HG02571 (cell line): Measurements from ENCODE around the gene COPS2.
A peak's percentile ranks its signal among the peaks of the same experiment; 100 is the strongest.

Experiments
- ATAC-seq: cut with Tn5 transposase; IDR thresholded peaks from one replicate; pipeline ENCODE4 v1.9.1; 2021; ENCODE audit warnings: mild to moderate bottlenecking, moderate library complexity; ENCODE audit not compliant: unreplicated experiment

The COPS2 gene

DNA sequence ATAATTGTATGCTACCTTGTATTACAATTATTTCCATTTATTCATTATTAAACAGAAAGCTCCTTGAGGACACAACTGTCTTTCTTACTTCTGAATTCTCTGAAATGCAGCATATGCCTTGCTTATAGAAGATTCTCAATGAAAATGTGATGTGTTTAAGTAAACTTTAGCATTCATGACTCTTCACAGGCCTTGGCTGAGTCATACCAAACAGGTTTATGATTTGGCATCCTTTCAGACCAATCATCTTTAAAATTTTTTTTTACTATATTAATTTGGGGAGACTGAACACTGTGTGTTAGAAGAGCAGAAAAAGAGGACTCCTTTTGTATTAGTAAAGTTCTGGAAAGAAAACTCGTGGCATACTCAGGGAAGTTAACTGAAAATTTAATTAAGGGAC lies 8.3 kb upstream of the COPS2 start:
- ATAC-seq = no peak

DNA sequence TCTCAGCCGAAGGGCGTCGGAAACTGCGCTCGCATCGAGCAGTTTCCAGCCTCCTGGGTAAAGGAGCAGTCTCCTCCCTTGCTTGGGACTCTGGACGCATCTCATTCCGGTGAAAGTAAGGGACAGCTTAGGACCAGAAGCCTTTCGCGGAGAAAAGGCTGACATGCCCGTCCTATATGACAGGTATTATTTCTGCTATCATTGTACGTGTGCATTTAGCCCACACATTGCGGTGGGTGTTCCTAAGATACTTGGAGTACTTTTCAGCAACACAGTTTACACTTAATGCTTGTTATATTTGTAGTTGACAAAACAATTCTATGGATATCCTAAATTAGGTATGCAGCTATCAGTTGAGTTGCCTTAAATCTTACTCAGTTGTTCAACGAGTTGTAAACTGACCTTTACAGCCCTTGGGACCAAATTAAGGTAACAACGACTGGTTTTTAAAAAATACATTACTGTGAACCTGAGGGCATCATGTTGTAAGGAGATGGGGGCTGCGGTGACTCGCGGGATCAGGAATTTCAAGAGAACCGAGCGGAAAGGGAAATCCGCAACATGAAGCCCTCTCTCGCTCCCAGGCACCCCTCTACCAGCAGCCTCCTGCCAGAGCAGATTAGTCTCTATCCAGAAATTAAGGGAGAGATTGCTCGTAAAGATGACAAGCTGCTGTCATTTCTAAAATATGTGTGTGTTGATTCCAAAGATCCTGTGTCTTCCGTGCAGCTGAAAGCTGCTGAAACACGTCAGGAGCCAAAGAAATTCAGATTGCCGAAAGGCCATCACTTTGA lies 632 bp upstream of the COPS2 start:
- ATAC-seq = peak; percentile 18

DNA sequence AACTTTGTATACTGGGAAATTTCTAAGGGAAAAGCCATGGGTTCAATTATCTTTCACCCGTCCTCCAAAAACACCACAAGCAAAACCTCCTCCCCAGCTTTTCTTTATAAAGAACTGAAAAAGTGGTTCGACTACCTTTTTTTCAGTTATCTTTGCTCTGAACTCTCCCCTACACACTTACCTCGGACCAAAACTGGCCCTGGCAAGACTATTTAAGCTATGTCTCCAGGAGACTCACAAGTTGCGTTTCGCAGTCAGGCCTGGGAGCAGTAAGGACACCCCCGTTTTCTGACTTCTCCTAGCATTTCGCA lies 645 bp downstream of the COPS2 start:
- no peak for ATAC-seq

DNA sequence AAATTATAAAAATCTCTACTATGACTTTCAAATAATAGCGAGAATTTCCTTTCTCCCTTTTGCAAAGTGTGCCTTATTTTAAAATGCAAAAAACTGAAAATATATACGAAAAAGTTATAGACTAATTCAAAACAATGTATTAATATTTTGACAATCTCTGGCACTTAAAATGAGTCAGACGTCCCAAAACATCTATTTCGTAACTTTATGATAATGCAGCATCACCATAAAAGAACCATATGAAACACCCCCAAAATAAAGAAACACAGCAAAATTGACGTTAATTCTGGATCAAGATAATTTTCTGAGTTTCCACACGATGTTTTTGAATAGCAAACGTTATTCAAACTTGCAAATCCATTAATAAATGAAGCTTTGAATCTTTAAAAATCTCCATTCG lies 1.0 kb downstream of the COPS2 start:
- no peak for ATAC-seq

DNA sequence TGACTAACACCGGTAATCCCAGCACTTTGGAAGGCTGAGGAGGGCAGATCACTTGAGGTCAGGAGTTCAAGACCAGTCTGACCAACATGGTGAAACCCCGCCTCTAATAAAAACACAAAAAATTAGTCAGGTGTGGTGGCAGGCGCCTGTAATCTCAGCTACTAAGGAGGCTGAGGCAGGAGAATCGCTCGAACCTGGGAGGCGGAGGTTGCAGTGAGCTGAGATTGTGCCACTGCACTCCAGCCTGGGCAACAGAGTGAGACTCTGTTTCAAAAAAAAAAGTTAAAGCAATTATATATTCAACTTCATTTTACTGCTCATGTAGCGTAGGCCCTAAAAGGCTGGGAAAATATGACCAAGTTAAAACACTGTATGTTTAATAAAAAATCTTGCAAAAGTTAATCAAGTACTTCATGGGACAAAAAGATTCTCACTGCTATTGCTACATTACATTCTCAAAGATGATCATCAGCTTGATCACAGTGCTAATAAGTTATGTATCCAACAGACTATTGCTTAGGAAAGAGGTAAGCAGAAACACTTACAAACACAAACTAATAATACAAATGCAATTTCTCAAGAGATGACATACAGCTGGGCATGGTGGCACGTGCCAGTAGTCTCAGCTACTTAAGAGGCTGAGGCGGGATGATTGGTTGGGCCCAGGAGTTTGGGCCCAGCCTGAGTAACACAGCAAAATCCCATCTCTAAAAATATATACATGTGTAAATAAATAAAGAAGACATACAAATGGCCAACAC lies 2.7 kb downstream of the COPS2 start:
- no peak for ATAC-seq

DNA sequence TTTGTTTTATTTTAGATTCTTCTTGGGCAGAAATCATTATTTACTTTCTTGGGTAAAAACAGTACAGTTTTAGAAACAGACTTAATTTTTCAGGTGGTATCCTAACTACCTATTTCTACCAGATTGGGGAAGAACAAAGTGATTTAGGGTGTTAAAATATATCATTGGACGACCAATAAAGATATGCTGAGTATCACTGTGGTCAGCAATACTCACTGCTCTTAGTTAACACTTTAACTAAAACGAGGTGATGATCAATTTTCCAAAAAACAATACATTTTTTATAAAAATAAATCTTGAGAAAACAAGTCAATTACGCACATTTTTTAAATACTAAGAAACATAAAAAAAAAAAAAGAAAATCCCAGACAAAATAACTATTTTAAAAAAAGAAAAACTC lies 3.6 kb downstream of the COPS2 start:
- ATAC-seq = no peak

DNA sequence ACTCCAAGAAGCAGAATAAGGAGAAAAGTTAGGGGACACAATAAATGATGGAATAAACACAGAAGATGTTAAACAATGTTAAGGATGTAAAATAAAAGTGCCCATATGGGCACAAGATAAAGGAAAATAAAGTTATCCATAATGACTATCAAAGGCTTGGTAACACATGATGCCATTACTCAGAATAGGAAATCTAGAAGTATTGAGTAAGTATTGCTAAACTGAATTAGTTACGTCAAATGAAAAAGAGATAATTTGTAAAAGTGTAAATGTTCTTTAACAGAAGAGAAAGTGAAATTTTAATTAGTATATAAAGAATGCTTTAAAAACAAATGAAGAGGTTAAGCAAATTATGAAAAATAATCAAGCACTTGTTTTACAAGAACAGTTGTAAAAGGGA lies 6.7 kb downstream of the COPS2 start:
- no peak for ATAC-seq

DNA sequence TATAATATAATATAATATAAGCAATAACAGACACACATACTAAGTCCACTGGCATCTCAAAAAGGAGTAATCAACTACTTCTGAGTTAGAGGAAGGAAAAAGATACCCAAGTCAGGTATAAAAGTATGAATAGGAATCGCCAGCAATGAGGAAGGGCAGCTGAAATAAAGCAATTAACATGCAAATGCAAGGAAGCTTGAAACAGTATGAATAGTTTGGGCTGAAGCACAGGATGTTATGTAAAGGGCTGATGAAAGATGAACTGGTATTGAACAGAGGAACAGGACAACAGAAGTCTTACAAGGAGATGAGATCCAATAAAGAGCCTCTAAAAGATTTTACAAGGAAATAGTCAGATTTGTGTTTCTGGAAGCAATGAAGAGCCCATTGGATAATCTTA lies 7.1 kb downstream of the COPS2 start:
- ATAC-seq = no peak

DNA sequence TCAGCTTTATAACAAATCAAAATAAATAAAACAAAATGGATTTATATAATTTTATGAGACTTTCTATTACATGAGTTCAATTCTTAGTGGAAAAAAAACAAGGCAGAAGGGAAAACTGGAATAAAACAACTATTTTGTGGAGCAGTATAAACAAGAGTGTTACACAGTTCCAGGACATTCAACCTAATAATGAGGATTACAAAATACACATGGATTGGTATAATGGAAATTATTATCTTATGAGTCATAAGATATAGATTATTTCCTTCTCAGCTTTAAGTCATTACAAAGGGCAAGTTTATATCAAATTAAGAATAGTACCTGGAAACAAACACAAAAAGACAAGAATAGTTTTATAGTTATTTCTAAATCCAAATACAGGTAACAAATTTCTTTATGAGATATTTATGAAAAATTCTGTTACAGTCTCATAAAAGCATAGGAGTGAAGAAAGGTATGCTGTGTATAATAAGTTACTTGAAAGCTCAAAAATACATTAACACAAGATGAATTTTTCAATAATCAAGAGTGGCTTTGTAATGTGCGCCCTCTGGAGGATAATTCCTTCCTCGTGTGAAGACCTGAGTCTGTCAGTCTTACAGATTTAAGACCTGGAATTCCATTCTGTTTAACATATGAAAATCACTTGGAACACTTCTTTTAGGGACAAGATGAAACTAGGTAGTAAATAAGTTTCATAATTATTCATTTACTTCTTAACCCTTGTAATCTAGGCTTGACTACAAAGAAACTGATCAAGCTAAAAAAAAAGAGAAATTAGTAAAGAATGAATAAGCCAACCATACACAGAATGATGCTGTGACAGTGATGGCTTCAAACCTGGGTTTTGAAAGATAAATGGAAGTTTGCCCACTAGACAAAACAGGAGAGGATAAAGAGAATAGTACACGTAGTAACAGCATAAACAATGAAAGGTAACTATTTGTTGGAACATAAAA lies 9.5 kb downstream of the COPS2 start:
- no peak for ATAC-seq

DNA sequence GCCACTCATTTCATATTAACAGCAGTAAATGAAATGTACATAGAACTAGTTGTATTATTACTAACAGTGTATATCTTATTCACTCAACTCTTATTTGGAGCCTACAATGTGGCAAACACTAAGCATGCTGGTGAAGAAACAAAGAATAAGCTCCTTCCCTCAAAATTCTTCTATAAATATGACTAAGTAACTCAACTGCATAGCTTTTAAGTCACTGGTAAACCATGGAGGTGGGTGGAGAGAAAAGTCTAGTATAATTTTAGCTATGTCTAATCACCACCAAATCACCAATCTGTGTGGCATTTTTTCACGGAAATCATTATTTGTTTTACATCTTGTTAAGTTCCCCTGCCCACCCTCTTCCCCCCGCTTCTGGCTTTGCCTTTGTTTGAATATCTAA lies 17.5 kb downstream of the COPS2 start:
- ATAC-seq = no peak

DNA sequence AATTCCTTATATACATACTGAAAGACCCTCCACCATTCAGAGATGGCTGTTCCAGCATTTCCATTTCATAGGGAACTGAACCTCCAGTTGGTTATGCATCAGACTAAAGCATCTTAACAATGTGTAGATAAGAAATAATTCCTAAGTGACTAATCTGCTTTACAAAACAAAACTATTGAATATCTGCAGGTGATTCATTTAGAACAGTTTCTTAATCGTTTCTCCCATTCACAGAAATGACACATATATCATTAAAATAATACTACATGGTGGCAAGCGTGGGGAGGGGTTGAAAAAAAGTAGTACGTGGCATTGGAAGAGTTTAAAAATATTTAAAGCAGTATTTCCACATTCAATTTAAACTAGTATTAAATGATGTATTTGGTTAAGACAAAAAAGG lies 19.5 kb downstream of the COPS2 start:
- ATAC-seq = no peak

DNA sequence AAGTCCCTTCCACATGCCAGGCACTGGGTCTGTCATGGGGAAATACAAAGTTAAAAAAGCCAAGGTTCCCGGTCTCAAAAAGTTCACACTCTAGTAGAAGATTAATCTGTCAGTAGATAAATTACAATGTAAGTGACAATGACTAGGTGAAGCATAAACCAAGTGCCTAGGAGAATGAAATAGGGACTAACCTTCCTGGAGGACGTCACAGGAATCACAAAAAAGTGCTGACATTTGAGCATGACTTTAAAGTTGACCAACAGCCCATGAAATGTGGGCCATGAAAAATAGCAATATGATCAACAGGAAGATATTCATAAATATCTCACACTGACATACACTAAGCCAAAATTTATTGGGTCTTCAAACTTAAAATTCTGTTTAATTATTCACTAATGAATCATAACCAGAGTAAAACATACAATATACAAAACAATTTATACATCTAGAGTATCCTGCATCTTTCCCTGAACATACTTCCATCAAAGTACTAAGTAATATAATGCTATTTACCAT lies 20.0 kb downstream of the COPS2 start:
- no peak for ATAC-seq

DNA sequence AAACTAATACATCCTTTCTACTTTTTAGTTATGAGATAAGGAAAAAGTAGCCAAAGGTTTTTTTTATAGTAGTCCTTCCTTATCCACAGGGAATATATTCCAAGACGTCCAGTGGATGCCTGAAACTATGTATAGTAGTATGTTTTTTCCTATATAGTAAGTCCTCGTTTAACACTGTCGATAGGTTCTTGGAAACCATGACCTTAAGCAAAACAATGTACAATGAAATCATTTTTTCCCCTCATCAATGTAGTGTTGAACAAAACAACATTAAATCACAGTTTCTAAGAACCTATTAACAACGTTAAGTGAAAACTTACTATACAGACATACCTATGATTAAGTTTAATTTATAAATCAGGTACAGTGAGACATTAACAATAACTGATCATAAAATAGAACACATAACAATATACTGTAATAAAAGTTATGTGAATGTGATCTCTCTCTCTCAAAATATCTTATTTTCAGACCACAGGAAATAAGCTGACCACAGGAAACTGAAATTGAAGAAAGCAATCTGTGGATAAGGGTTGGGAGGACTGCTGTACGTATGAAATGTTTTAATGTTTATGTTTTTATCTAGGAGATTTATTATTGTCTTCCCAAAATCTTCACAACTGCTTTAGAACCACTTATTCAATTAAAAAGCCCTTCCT lies 20.6 kb downstream of the COPS2 start:
- ATAC-seq = no peak

DNA sequence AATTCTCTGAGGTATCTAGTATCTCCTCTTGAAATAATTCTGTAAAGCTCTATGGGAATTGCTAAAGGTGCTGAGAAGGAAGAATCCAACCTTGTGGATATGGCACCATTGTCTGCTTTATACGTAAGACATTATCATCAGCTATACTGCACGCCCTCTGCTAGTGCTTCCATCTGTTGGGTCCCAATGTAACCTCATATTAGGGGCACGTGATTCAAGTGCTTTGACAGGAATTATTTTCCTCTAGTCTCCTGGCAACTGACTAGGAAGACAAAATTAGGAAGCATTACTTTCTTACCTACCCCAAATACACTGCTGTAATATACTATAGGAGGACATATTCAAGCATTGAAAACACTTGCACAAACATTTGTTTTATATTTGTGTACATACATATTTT lies 24.0 kb downstream of the COPS2 start:
- no peak for ATAC-seq

DNA sequence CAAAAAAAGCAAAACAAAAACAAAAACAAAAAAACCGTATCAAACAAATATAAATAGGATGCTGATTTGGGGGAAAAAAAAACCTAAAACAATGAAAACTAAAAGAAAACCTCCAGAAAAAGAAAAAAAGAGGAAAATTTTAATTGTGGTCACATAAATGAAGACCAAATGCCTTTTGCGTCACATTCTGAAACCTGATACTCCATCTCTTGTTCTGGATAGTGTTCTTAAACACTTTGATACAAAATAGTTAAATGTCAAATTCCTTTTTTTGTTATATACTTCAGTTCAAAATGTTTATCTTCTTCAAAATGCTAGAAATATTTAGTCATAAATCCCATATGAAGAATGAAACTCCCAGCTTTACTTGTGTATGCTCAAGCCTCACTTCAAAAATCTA lies 31.0 kb downstream of the COPS2 start:
- no peak for ATAC-seq

DNA sequence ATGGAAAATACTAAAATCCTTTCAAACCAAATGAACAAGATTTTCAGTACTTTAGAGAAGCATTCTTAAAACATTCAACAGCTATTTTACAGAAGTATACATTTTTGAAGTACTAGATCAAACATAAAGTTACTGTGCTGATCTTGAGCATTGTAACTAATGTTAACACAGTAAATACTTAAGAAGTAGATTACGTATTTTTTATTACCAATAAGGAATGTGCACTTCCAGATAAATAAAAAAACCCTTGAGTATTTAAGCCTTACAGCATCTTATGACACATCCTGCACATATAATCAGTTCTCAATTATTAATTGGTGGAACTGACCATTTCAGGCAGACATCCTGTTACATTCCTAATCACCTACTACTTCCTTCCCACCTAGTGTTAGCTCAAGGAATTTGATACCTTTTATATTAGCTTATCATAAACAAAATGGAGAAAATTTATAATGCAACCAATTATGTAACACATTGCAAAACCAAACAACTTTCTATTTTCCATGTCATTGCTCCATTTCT lies 32.8 kb downstream of the COPS2 start:
- ATAC-seq = no peak

DNA sequence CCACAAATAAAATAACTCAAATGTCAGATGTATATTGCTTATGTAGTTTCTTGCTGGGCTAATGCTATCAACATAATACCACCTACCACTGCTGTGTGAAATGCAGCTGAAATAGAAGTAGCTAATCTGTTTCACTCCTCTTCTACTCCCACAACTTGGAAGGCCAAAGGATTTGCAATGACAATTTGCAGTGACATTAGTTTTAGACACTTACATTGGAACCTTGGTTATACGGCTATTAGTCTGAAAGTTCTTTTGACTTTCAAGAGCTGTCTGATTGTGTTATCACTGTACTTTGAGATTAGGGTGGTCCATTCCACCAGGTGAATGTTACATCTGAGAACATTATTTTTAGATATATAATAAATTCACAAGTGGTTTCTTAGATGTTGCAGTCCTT lies 33.5 kb downstream of the COPS2 start:
- no peak for ATAC-seq

DNA sequence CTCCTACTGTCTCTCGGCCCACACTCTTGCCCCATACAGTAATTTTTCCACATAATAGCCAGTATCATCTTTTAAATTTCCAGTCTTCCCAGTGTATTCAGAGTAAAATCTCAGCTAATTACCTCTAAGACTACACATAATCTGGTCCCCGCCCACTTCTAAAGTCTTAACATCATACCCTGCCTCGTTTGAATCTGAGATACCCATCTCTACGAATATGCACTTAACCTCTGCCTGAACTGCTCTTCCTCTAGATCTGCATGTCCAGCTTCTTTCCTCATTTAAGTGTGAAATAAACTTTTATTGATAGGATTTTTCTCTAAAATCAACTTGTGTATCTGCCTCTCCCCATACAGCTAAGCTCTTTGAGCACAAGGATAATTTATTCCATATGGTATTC lies 34.6 kb downstream of the COPS2 start:
- ATAC-seq = no peak

DNA sequence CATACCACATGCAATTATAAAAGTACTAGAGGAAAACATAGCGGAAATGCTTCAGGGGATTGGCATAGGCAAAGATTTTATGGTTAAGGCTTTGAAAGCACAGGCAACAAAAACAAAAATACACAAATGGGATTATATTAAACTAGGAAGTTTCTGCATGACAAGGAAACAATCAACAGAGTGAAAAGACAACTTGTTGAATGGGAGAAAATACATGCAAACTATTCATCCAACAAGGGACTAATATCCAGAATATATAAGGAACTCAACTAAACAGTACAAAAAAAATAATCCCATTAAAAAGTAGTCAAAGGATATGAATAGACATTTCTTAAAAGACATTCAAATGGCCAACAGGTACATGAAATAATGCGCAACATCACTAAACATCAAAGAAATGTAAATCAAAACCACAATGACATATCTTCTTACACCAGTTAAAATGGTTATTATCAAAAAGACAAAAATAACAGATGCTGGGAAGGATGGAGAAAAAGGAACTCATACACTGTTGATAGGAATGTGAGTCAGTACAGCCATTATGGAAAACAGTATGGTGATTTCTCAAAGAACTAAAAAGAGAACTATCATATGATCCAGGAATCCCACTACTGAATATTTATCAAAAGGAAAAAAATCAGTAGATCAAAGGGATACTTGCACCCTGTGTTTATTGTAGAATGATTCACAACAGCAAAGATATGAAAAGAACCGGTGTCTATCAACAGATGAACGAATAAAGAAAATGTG lies 39.1 kb downstream of the COPS2 start:
- ATAC-seq = no peak

DNA sequence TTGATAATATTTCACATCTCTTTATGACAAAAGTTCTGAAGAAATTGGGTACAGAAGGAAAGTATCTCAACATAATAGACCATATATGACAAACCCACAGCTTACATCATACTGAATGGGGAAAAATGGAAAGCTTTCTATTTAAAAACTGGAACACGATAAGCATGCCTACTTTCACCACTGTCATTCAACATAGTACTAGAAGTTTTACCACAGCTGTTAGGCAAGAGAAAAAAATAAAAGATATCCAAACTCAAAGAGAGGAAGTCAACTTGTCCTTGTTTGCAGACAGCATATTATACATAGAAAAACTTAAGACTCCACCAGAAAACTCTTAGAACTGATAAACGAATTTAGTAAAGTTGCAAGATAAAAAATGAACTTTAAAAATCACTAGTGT lies 40.3 kb downstream of the COPS2 start:
- no peak for ATAC-seq
